Pancreas (tissue), 10 donors: ENCODE results near the gene SUPT3H. TPM values are rescaled to one million over a fixed set of nuclear protein-coding genes. Genes with fewer than 3 reads are reported as not detected.

Experiments
- ATAC-seq, 4 donors: fragments of 200-7000 bp; cut with Tn5 transposase; one replicate each; pipeline versions ENCODE4 v1.8.0 to v1.9.1; 2020; ENCODE audit warnings: mild to moderate bottlenecking in 4 of 4, moderate library complexity in 4 of 4
- DNase-seq, 6 donors: peaks; one replicate each; pipeline ENCODE4 v3.0.0-alpha.2; 2020
- FAIRE-seq: peaks from 2 replicates; lab custom pipeline; 2012; peaks lifted over from hg19 to GRCh38; lab: Jason Lieb, UNC
- H3K27ac ChIP-seq, 4 donors: fragments of 200-600 bp; sonication (generic); 1 replicate in 3 of 4; 2 replicates in 1 of 4; pipeline versions ENCODE4 v1.5.0 to v1.8.0; 2020
- H3K27me3 ChIP-seq, 4 donors: fragments of 200-600 bp; one replicate each; pipeline ENCODE4 v1.8.0; 2021
- H3K36me3 ChIP-seq, 3 donors: fragments of 200-600 bp; sonication (generic) in 1 of 3; one replicate each; pipeline versions ENCODE4 v1.5.0 to v1.8.0; 2020 to 2021
- H3K4me1 ChIP-seq, 3 donors: fragments of 200-600 bp; one replicate each; pipeline ENCODE4 v1.8.0; 2021
- H3K4me3 ChIP-seq, 4 donors: fragments of 200-600 bp; sonication (generic) in 2 of 4; one replicate each; pipeline versions ENCODE4 v1.5.0 to v1.8.0; 2020 to 2021
- H3K9me3 ChIP-seq, 4 donors: fragments of 200-600 bp; one replicate each; pipeline ENCODE4 v1.8.0; 2021
- WGBS, 2 donors: extraction: QIAGEN DNeasy Blood & Tissue Kit; methylation state at CpG; one replicate each; pipeline ENCODE4 v1.1.7; 2013; 5-methylcytosine and 5-hydroxymethylcytosine counted together
- intact Hi-C, 3 donors: fragments of 100-400 bp; cut with DNase I; formaldehyde crosslinking; loops; one replicate each; pipeline versions ENCODE4 v1.11.1 to v1.14.2; 2022
- polyA plus RNA-seq, 2 donors: library from polyadenylated mRNA; stranded (reverse); fragments of 200-250 nt; gene quantifications; one replicate each; pipeline ENCODE4 v1.2.3, GENCODE V29; 2013
- total RNA-seq, 6 donors: library from RNA; stranded (reverse); fragmentation: NEBNext Ultra II Directional in 4 of 6; extraction: Animal tissue kit (Norgen Biotek cat#: 25700) in 4 of 6; gene quantifications; one replicate each; pipeline versions ENCODE4 v1.2.1 to v1.2.4, GENCODE V29; 2021 to 2023
- TF ChIP-seq, protein P1 (sequence below), 4 donors: fragments of 200-600 bp; sonication (generic) in 3 of 4; IDR thresholded peaks; one replicate each; pipeline versions ENCODE4 v1.5.0 to v1.8.0; 2021; ENCODE audit warnings: antibody characterized with exemption in 4 of 4
- donor health status: healthy with polysubstance abuse.
- donor health status: DM: no; HTN: no; CAD: no; lungs with moderate emphysema.
- donor health status: DM: no; HTN: no; CAD: no.
- donor health status: control.
- donor health status: control.
- donor health status: Bipolar disorder and iron deficiency.
- donor health status: DM: yes; HTN: yes; CAD: no.
- donor health status: DM: no; HTN: no; CAD: no.
- donor health status: DM: no; HTN: no; CAD: no.
- donor health status: DM: yes; HTN: yes; CAD: no.

Gene SUPT3H
- total and polyA plus RNA-seq, 8 donors, result 3.6 to 8.0 (median 5.3) TPM

DNA sequence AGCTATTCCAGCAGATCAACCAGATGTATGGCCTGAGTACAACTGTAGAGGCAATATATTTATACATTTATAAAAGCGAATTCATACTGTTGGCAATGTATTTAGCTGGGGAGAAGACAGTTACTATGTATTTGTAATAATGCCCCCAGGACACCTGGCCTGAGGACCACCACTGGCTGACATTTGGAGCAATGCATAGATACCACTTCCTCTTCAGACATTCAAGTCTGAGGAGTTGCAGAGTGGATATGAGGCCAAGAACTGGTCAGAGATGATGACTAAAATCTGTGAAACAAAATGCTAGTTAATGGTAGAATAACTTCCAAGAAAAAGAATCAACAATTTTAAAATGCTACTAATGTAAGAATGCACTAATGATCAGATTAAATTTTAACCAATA lies 527.9 kb downstream of the SUPT3H start:
- intact Hi-C loops, result no loop called here
- no peak for DNase-seq
- Histone ChIP-seq H3K36me3 (no peaks in the 10 kb centered on the region), H3K27me3 (no peaks in the 10 kb centered on the region), H3K9me3 (no peaks in the 10 kb centered on the region), H3K4me1 (no peaks in the 10 kb centered on the region), H3K27ac (no peak overlapping the region), H3K4me3 (no peak overlapping the region)
- ATAC-seq, result no peak
- 92 to 100% methylated on average over 1 of the region's 1 CpG for WGBS, 2 donors
- FAIRE-seq, result no peak
- TF ChIP-seq, protein P1, sequence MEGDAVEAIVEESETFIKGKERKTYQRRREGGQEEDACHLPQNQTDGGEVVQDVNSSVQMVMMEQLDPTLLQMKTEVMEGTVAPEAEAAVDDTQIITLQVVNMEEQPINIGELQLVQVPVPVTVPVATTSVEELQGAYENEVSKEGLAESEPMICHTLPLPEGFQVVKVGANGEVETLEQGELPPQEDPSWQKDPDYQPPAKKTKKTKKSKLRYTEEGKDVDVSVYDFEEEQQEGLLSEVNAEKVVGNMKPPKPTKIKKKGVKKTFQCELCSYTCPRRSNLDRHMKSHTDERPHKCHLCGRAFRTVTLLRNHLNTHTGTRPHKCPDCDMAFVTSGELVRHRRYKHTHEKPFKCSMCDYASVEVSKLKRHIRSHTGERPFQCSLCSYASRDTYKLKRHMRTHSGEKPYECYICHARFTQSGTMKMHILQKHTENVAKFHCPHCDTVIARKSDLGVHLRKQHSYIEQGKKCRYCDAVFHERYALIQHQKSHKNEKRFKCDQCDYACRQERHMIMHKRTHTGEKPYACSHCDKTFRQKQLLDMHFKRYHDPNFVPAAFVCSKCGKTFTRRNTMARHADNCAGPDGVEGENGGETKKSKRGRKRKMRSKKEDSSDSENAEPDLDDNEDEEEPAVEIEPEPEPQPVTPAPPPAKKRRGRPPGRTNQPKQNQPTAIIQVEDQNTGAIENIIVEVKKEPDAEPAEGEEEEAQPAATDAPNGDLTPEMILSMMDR (IDR thresholded peaks at IDR 0.05), result no peak

DNA sequence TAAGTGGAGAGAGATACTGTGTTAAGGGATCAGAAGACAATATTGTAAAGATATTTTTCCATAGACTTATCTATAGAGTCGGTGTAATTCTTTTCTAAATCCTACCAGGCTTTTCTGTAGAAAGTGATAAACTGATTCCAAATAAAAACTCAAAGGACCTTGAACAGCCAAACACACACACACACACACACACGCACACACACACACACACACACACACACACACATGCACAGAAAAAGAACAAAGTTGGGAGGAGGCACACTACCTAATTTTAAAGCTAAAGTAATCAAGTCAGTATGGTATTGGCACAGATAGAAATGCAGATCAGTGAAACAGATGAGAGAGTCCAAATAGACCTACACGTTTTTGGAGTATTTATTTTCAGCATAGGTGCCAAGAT lies 534.0 kb downstream of the SUPT3H start:
- Histone ChIP-seq H3K9me3 (no peaks in the 10 kb centered on the region), H3K27me3 (no peaks in the 10 kb centered on the region), H3K36me3 (no peaks in the 10 kb centered on the region), H3K27ac (no peak overlapping the region), H3K4me1 (no peaks in the 10 kb centered on the region), H3K4me3 (no peak overlapping the region)
- FAIRE-seq (no peak), DNase-seq (no peak), ATAC-seq (no peak)
- intact Hi-C loops, result no loop called here
- WGBS, 2 donors, result 25 to 35% methylated on average over 3 of the region's 3 CpGs
- TF ChIP-seq, protein P1 (IDR thresholded peaks at IDR 0.05), result no peak

GRCh38 chr6:44842616-44843015 lies 535.1 kb downstream of the SUPT3H start:
- 91 to 97% methylated on average over 3 of the region's 3 CpGs for WGBS, 2 donors
- Histone ChIP-seq H3K4me1 (no peaks in the 10 kb centered on the region), H3K36me3 (no peaks in the 10 kb centered on the region), H3K4me3 (no peak overlapping the region), H3K27me3 (no peaks in the 10 kb centered on the region), H3K27ac (no peak overlapping the region), H3K9me3 (no peaks in the 10 kb centered on the region)
- FAIRE-seq (no peak), DNase-seq (no peak), ATAC-seq (no peak)
- intact Hi-C loops, result no loop called here
- TF ChIP-seq, protein P1 (IDR thresholded peaks at IDR 0.05), result no peak

DNA sequence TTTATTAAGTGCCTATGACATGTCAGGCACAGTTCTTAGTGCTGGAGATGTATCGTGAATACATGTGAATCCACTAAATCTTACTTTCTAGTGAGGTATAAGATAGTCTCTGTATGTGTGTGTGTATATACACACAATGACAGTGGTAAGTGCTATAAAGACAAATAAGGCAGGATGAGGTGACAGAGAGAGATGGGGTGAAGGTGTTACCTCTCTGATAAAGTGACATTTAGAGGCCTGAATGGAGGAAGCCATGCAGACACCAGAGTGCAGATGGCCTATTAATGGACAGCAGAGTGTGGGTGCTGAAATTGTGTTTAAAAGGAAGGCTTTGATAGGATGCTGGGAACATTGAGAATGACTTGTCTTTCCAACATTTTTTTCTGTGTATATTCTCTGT lies 535.9 kb downstream of the SUPT3H start:
- DNase-seq, result no peak
- intact Hi-C loops, result no loop called here
- H3K9me3 ChIP-seq, result no peaks in the 10 kb centered on the region
- no peaks in the 10 kb centered on the region for H3K36me3 ChIP-seq
- WGBS, 2 donors, result 90 to 95% methylated on average over 1 of the region's 1 CpG
- H3K4me1 ChIP-seq, result no peaks in the 10 kb centered on the region
- H3K4me3 ChIP-seq, result no peak overlapping the region
- TF ChIP-seq, protein P1 (IDR thresholded peaks at IDR 0.05), result no peak
- no peaks in the 10 kb centered on the region for H3K27me3 ChIP-seq
- FAIRE-seq, result no peak
- ATAC-seq, result no peak
- H3K27ac ChIP-seq, result no peak overlapping the region

DNA sequence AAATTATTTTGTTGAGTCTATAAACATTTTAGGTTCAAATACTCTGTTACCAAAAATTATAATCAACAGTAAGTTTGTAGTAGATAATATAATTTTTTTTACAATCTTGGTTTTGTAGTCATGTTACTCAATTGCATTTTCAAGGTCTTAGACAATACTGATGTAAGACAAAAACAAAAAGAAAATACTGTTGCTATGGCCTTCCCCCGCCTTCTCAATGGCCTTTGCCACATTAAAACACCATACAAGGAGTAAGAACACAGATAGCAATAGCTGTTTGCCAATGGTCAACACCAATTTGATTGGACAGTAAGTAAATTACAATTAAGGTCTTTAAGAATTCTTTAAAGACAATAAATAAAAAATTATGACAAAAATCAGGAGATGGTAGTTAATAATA lies 540.0 kb downstream of the SUPT3H start:
- H3K36me3 ChIP-seq, result no peaks in the 10 kb centered on the region
- no peaks in the 10 kb centered on the region for H3K4me1 ChIP-seq
- no peak for DNase-seq
- 96 to 100% methylated on average over 1 of the region's 1 CpG for WGBS, 2 donors
- ATAC-seq, result no peak
- no peaks in the 10 kb centered on the region for H3K9me3 ChIP-seq
- TF ChIP-seq, protein P1 (IDR thresholded peaks at IDR 0.05), result no peak
- FAIRE-seq, result no peak
- no peak overlapping the region for H3K4me3 ChIP-seq
- intact Hi-C loops, result no loop called here
- H3K27ac ChIP-seq, result no peak overlapping the region
- no peaks in the 10 kb centered on the region for H3K27me3 ChIP-seq
